ENCODE results near the gene SIAH2. TPM values are rescaled to one million over a fixed set of nuclear protein-coding genes. Genes with fewer than 3 reads are reported as not detected.

SIAH2 gene
- total RNA-seq, 1 donor from 2014 or later, result 39.7 TPM

DNA sequence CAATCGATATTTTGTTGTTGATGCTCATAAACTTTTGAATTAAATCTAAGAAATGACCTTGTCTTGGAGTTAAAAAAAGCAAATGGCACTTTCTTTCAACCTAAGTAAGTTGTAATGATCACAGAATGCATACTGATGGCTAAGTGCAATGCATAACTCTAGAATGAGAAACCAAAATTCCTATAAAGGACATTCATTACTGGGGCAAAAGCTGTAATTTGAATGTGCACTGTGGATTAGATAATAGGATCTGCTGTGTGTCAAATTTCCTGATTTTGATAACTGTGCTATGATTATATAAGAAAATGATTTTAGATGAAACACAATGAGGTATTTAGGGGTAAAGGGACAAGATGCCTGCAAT lies 14.3 kb downstream of the SIAH2 start:
- Mint-ChIP-seq H3K27me3 (ENCODE audit: low read depth) (no peaks in the 10 kb centered on the region), H3K36me3 (ENCODE audit: low read depth) (peaks cover 2% of the 10 kb centered on the region), H3K9me3 (ENCODE audit: low read depth) (no peaks in the 10 kb centered on the region), H3K4me1 (ENCODE audit: low read depth) (peaks cover 77% of the 10 kb centered on the region), H3K4me3 (ENCODE audit: unreplicated experiment) (no peak overlapping the region), H3K27ac (ENCODE audit: unreplicated experiment) (peak overlapping the region; percentile 83)
- TF ChIP-seq, protein P1, sequence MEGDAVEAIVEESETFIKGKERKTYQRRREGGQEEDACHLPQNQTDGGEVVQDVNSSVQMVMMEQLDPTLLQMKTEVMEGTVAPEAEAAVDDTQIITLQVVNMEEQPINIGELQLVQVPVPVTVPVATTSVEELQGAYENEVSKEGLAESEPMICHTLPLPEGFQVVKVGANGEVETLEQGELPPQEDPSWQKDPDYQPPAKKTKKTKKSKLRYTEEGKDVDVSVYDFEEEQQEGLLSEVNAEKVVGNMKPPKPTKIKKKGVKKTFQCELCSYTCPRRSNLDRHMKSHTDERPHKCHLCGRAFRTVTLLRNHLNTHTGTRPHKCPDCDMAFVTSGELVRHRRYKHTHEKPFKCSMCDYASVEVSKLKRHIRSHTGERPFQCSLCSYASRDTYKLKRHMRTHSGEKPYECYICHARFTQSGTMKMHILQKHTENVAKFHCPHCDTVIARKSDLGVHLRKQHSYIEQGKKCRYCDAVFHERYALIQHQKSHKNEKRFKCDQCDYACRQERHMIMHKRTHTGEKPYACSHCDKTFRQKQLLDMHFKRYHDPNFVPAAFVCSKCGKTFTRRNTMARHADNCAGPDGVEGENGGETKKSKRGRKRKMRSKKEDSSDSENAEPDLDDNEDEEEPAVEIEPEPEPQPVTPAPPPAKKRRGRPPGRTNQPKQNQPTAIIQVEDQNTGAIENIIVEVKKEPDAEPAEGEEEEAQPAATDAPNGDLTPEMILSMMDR (IDR thresholded peaks at IDR 0.05), result no peak
- DNase-seq (ENCODE audit: low spot score), result no peak

DNA sequence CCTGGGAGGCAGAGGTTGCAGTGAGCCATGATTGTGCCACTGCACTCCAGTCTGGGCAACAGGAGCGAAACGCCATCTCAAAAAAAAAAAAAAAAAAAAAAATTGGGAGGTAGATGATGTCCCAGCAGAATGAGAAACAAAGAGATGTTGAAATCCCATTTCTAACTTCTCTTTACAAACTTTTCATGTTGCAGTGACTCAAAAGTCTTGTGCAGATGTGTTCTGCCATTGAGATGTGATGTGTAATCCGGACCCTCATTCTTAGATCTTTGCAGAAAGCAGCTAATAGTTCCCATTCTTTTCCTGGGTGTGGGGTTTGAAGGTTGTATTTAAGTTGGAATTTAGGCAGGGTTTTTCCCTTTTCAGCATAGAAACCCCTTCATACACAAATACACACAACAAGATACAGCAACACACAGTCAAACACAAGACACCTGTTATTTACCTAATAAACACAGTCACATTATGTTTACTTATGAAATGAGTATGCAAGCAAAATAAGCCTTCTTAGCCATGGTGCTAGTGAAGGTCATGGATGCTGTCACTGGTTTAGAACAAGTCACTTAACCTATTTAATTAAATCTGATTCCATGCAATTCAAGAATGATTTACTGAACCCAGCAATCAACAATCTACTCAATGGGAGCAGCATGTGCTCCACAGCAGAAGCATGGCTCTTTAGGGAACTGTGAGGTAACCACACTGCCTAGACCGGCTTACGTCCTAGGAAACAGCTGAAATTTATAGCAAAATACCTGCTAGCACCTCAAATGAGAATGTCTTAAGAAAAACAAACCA lies 14.9 kb downstream of the SIAH2 start:
- Mint-ChIP-seq H3K4me1 (ENCODE audit: low read depth) (peaks cover 83% of the 10 kb centered on the region), H3K9me3 (ENCODE audit: low read depth) (no peaks in the 10 kb centered on the region), H3K36me3 (ENCODE audit: low read depth) (peaks cover 2% of the 10 kb centered on the region), H3K4me3 (ENCODE audit: unreplicated experiment) (no peak overlapping the region), H3K27ac (ENCODE audit: unreplicated experiment) (peak overlapping the region; percentile 83), H3K27me3 (ENCODE audit: low read depth) (no peaks in the 10 kb centered on the region)
- no peak for DNase-seq (ENCODE audit: low spot score)
- TF ChIP-seq, protein P1 (IDR thresholded peaks at IDR 0.05), result no peak

DNA sequence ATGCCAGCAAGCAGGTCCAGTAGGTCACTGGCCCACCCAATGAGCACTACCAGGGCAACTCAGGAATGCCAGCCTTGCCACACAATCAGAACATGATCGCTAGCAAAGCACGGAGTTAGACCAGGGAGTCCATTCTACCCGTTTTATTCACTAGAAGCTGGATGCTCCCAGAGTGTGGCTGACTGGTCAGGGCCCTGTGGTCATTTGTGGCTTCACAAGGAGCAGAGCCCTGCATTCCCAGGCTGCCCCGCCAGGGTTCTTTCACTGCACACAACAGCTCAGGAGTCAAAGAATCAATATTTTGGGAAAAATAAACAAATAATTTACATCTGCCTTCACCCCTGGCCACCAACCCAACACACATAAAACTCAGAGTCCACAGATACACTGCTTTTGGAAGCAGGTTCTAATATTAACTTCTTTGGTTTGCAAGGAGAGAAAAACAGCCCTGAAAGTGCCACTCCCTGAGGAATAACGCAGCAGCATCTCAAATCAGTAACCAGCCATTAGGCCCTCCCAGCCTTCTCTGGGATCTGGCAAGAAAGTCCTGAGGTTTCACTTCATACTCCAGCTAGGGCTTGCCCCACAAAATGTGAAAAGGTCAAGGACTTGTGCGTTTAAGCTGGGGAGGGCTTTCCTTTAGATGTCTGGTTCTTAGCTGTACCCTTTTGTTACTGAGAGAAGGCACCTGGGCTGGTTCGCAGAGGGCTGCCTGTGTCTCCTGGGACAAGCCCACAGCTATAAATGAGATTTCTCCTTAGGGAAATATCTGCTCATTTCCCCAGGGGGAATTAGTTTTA lies 16.0 kb downstream of the SIAH2 start:
- H3K27me3 Mint-ChIP-seq (ENCODE audit: low read depth), result no peaks in the 10 kb centered on the region
- peak overlapping the region; percentile 4 for H3K27ac Mint-ChIP-seq (ENCODE audit: unreplicated experiment)
- H3K36me3 Mint-ChIP-seq (ENCODE audit: low read depth), result peaks cover 6% of the 10 kb centered on the region
- H3K4me3 Mint-ChIP-seq (ENCODE audit: unreplicated experiment), result no peak overlapping the region
- H3K4me1 Mint-ChIP-seq (ENCODE audit: low read depth), result peaks cover 88% of the 10 kb centered on the region
- DNase-seq (ENCODE audit: low spot score), result no peak
- no peaks in the 10 kb centered on the region for H3K9me3 Mint-ChIP-seq (ENCODE audit: low read depth)
- TF ChIP-seq, protein P1 (IDR thresholded peaks at IDR 0.05), result no peak

DNA sequence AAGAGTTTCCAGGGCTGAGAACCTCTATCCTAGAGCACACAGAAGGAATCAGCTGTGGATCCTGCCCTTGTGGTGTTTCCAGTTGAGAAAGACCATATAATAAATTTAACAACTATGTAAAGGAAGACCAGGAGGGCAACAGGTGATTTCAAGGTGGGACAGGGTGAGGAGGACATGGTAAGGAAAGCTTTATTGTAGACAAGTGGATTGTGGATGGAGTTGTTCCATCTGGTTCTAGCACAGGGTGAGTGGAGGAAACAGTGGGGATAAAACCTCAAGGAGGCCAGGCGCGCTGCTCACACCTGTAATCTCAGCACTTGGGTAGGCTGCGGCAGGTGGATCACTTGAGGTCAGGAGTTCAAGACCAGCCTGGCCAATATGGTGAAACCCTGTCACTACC lies 17.1 kb downstream of the SIAH2 start:
- H3K9me3 Mint-ChIP-seq (ENCODE audit: low read depth), result no peaks in the 10 kb centered on the region
- no peak overlapping the region for H3K4me3 Mint-ChIP-seq (ENCODE audit: unreplicated experiment)
- peak overlapping the region; percentile 61 for H3K27ac Mint-ChIP-seq (ENCODE audit: unreplicated experiment)
- H3K36me3 Mint-ChIP-seq (ENCODE audit: low read depth), result peaks cover 9% of the 10 kb centered on the region
- no peak for DNase-seq (ENCODE audit: low spot score)
- peaks cover 82% of the 10 kb centered on the region for H3K4me1 Mint-ChIP-seq (ENCODE audit: low read depth)
- no peaks in the 10 kb centered on the region for H3K27me3 Mint-ChIP-seq (ENCODE audit: low read depth)
- TF ChIP-seq, protein P1 (IDR thresholded peaks at IDR 0.05), result no peak

DNA sequence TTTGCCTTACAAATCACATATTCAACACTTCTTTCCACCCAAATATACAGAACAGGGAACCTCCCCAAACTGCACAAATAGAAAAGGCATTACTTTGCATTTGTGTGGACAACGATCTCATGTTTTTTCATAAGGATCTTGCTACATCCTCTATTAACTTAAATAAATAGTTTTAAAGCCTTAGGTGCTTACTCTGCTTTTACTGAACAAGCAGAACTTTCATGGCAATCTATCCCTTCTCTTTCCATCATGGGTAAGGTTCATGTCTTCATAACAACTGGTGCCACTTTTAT lies 18.1 kb downstream of the SIAH2 start:
- H3K4me1 Mint-ChIP-seq (ENCODE audit: low read depth), result peaks cover 80% of the 10 kb centered on the region
- H3K9me3 Mint-ChIP-seq (ENCODE audit: low read depth), result no peaks in the 10 kb centered on the region
- H3K4me3 Mint-ChIP-seq (ENCODE audit: unreplicated experiment), result peak overlapping the region; percentile 40
- no peaks in the 10 kb centered on the region for H3K27me3 Mint-ChIP-seq (ENCODE audit: low read depth)
- DNase-seq (ENCODE audit: low spot score), result no peak
- H3K27ac Mint-ChIP-seq (ENCODE audit: unreplicated experiment), result peak overlapping the region; percentile 94
- peaks cover 10% of the 10 kb centered on the region for H3K36me3 Mint-ChIP-seq (ENCODE audit: low read depth)
- TF ChIP-seq, protein P1 (IDR thresholded peaks at IDR 0.05), result no peak
